Thyroid gland (tissue), 4 donors: ENCODE results near the gene RNF19B. TPM values are rescaled to one million over a fixed set of nuclear protein-coding genes. Genes with fewer than 3 reads are reported as not detected.
A peak's percentile ranks its signal among the peaks of the same experiment; 100 is the strongest.
"Not testable (repeated sequence)": the region's sequence is repeated elsewhere in the genome, so short reads cannot be mapped to it uniquely, and the experiment has no call there.

ENCODE experiments used
- DNase-seq, 2 donors: peaks; one replicate each; pipeline ENCODE4 v3.0.0-alpha.2; 2019
- H3K27ac ChIP-seq, 3 donors: fragments of 200-600 bp; sonication (generic); 1 replicate in 2 of 3; 2 replicates in 1 of 3; pipeline ENCODE4 v1.5.1; 2016 to 2019; ENCODE audit warnings: mild to moderate bottlenecking in 1 of 3, moderate library complexity in 1 of 3
- H3K27me3 ChIP-seq: fragments of 200-600 bp; sonication (generic); one replicate; pipeline ENCODE4 v1.5.1; 2019
- H3K36me3 ChIP-seq, 2 donors: fragments of 200-600 bp; sonication (generic); one replicate each; pipeline ENCODE4 v1.5.1; 2016 to 2019
- H3K4me1 ChIP-seq, 2 donors: fragments of 200-600 bp; sonication (generic); one replicate each; pipeline ENCODE4 v1.5.1; 2017 to 2019
- H3K4me3 ChIP-seq, 3 donors: fragments of 200-600 bp; sonication (generic); replicated peaks in 1 of 3; 1 replicate in 2 of 3; 2 replicates in 1 of 3; pipeline ENCODE4 v1.5.1; 2016; ENCODE audit warnings: mild to moderate bottlenecking in 1 of 3
- H3K9me3 ChIP-seq: fragments of 200-600 bp; sonication (generic); one replicate; pipeline ENCODE4 v1.5.1; 2017
- POLR2A ChIP-seq, 2 donors: fragments of 450-650 bp; IDR thresholded peaks; one replicate each; pipeline ENCODE4 v1.6.1; 2017; ENCODE audit warnings: antibody characterized with exemption in 2 of 2, mild to moderate bottlenecking in 2 of 2, moderate library complexity in 1 of 2
- WGBS, 2 donors: methylation state at CpG; one replicate each; pipeline ENCODE4 v1.1.5; 2017; 5-methylcytosine and 5-hydroxymethylcytosine counted together
- intact Hi-C: fragments of 100-400 bp; cut with DNase I; formaldehyde crosslinking; loops from one replicate; pipeline ENCODE4 v1.15.1; 2023
- total RNA-seq, 4 donors: library from RNA; depleted of rRNA; stranded (reverse); fragments of >200 nt; gene quantifications; one replicate each; pipeline ENCODE4 v1.2.3, GENCODE V29; 2016
- TF ChIP-seq, protein P1 (sequence below), 6 experiments: fragments of 200-600 bp in 3 of 6; fragments of 450-650 bp in 3 of 6; sonication (generic) in 3 of 6; IDR thresholded peaks; one replicate each; pipeline ENCODE4 v1.5.1; 2016 to 2019; ENCODE audit warnings: antibody characterized with exemption in 6 of 6, mild to moderate bottlenecking in 2 of 6, inconsistent platforms in 1 of 6, moderate library complexity in 1 of 6

The RNF19B gene
- total RNA-seq, 4 donors from 2014 or later, result 13.6 to 24.6 (median 22.4) TPM

DNA sequence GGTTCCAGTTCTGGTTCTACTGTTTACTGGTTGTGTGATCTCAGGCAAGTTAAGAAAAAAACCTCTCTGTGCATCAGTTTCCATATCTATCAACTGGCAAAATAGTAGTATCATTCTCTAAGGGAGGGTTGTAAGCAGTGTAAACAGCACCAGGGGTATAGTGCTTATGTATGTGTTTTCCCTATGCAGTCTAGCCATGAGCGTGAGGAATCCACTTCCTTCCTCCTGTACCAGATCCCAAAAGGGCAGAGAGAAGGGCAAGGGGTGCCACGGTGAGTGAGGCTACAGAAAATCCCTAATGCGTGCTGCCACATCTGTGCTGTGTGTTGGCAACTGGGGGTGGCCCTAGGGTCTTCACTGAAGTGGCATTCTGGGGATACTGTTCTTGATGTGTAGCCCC, 18.4 kb upstream of the RNF19B start:
- Histone ChIP-seq H3K4me1 (peaks cover under 1 to 15% of the 10 kb centered on the region in 2 donors), H3K4me3 (no peak overlapping the region), H3K27me3 (no peaks in the 10 kb centered on the region), H3K36me3 (no peaks in the 10 kb centered on the region), H3K9me3 (no peaks in the 10 kb centered on the region), H3K27ac (no peak overlapping the region)
- TF ChIP-seq POLR2A (IDR thresholded peaks at IDR 0.05), result no peak
- TF ChIP-seq, protein P1, sequence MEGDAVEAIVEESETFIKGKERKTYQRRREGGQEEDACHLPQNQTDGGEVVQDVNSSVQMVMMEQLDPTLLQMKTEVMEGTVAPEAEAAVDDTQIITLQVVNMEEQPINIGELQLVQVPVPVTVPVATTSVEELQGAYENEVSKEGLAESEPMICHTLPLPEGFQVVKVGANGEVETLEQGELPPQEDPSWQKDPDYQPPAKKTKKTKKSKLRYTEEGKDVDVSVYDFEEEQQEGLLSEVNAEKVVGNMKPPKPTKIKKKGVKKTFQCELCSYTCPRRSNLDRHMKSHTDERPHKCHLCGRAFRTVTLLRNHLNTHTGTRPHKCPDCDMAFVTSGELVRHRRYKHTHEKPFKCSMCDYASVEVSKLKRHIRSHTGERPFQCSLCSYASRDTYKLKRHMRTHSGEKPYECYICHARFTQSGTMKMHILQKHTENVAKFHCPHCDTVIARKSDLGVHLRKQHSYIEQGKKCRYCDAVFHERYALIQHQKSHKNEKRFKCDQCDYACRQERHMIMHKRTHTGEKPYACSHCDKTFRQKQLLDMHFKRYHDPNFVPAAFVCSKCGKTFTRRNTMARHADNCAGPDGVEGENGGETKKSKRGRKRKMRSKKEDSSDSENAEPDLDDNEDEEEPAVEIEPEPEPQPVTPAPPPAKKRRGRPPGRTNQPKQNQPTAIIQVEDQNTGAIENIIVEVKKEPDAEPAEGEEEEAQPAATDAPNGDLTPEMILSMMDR (IDR thresholded peaks at IDR 0.05), result no peak
- DNase-seq, result no peak
- 75 to 85% methylated on average over 3 of the region's 3 CpGs for WGBS, 2 donors
- intact Hi-C loops, result no loop called here

DNA sequence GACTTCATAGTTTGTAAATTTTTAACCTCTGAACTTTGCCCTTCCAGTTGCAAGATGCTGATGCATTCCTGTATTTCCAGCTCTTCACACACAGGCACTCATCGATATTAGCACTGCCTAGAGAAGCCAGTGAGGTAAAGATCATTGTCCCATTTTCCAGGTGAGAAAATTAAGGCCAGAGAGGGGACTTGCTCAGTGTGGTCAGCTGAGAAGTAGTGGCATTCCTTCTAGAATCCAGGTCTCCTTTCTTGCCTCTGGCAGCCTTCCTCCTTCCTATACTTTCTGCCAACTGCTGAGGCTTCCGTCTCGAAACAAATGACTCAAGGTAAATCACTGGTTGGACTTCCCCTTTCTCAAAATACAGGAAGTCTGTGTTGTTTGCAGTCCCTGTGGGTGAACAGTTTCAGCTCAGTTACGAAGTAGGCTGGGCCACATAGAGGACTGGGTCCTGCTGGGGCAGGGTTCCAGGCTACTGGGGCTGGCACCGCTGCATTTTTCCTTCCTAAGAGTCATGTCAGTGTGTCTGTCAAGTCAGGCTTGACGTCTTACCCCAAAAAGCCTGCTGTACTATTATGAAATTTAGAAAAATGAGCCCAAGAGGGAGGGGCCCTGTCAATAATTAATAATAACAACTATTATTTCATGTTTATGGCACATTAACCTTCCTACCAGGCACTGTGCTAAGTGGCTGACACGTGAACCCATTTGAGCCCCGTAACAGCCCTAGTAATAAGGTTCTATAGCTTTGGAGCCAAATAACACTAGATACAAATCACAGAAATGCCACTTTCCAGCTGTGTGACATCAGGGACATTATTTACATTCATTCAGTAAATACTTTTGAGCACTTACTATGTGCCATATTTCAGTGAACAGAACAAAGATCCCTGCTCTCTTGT, 16.6 kb upstream of the RNF19B start:
- no peak for DNase-seq
- H3K4me3 ChIP-seq, result no peak overlapping the region
- no peaks in the 10 kb centered on the region for H3K36me3 ChIP-seq
- intact Hi-C loops, result no loop called here
- H3K27me3 ChIP-seq, result no peaks in the 10 kb centered on the region
- H3K27ac ChIP-seq, result peak overlapping the region; percentile 21 to 78 (median 58)
- WGBS, 2 donors, result 63 to 66% methylated on average over 8 of the region's 8 CpGs
- peaks cover 0 to 14% of the 10 kb centered on the region in 2 donors for H3K4me1 ChIP-seq
- no peaks in the 10 kb centered on the region for H3K9me3 ChIP-seq
- TF ChIP-seq, protein P1 (IDR thresholded peaks at IDR 0.05), result no peak
- peak in 1 of 2 donors; percentile 10 for TF ChIP-seq POLR2A (IDR thresholded peaks at IDR 0.05)

DNA sequence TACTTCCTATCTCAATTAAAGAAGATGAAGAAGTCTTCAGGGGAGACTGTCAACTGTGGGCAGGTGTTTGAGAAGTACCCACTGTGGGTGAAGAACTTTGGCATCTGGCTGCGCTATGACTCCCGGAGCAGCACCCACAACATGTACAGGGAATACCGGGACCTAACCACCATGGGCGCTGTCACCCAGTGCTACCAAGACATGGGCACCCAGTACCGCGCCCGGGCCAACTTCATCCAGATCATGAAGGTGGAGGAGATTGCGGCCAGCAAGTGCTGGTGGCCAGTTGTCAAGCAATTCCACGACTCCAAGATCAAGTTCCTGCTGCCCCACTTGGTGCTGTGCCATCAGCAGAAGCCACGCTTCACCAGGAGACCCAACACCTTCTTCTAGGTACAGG, 15.5 kb upstream of the RNF19B start:
- Histone ChIP-seq H3K27me3 (no peaks in the 10 kb centered on the region), H3K36me3 (no peaks in the 10 kb centered on the region), H3K9me3 (no peaks in the 10 kb centered on the region), H3K27ac (no peak overlapping the region), H3K4me3 (no peak overlapping the region), H3K4me1 (peaks cover 0 to 14% of the 10 kb centered on the region in 2 donors)
- no peak for DNase-seq
- intact Hi-C loops, result no loop called here
- TF ChIP-seq, protein P1 (IDR thresholded peaks at IDR 0.05), result no peak
- no peak for TF ChIP-seq POLR2A (IDR thresholded peaks at IDR 0.05)
- WGBS, 2 donors, result 91 to 100% methylated on average over 5 to 10 of the region's 10 CpGs

DNA sequence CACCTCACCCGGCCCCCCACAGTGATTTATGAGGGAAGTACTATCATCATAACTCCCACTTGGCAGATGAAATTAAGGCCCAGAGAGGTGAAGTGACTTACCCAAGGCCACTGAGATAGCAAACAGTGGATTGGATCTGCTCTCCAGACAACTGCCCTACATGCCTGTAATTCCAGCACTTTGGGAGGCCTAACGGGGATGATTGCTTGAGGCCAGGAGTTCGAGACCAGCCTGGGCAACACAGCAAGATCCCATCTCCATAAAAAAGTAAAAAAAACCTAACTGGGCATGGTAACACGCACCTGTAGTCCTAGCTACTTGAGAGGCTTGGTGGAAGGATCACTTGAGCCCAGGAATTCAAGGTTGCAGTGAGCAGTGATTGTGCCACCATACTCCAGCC, 14.2 kb upstream of the RNF19B start:
- DNase-seq, result no peak
- peaks cover 0 to 14% of the 10 kb centered on the region in 2 donors for H3K4me1 ChIP-seq
- intact Hi-C loops, result no loop called here
- no peaks in the 10 kb centered on the region for H3K9me3 ChIP-seq
- H3K36me3 ChIP-seq, result no peaks in the 10 kb centered on the region
- H3K27me3 ChIP-seq, result no peaks in the 10 kb centered on the region
- WGBS, 2 donors, result 78 to 87% methylated on average over 4 of the region's 4 CpGs
- no peak overlapping the region for H3K4me3 ChIP-seq
- H3K27ac ChIP-seq, result no peak overlapping the region
- TF ChIP-seq POLR2A (IDR thresholded peaks at IDR 0.05), result no peak
- TF ChIP-seq, protein P1 (IDR thresholded peaks at IDR 0.05), result no peak

DNA sequence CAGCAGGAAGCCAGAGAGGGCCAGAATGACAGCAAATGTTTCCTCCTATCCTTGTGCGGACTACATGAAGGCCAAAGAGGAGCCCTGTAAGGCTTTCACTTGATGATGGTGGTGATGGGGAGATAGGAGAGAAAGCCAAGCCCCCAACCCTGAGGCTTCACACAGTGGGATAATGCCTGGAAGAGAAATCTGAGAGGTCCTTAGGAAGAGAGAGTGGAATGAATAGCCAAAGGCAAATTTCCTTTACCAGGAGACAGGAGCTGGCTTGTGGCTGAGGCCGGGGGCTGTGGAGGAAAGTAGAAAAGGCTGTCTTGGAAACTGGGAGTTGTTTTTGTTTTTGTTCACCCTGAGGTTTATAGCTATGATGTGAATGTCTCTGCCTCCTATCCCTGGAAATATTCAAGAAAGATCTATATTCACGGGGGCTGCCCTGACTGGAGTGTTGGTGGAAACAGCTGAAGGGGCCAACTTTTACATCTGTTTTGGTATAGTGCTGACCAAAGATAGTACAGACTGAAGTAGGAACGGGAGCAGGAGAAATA, 13.0 kb upstream of the RNF19B start:
- no peak for DNase-seq
- Histone ChIP-seq H3K27me3 (no peaks in the 10 kb centered on the region), H3K4me1 (peaks cover 1 to 14% of the 10 kb centered on the region in 2 donors), H3K36me3 (no peaks in the 10 kb centered on the region), H3K4me3 (no peak overlapping the region), H3K27ac (no peak overlapping the region), H3K9me3 (no peaks in the 10 kb centered on the region)
- 80 to 83% methylated on average over 4 of the region's 4 CpGs for WGBS, 2 donors
- intact Hi-C loops, result no loop called here
- TF ChIP-seq POLR2A (IDR thresholded peaks at IDR 0.05), result no peak
- TF ChIP-seq, protein P1 (IDR thresholded peaks at IDR 0.05), result no peak

DNA sequence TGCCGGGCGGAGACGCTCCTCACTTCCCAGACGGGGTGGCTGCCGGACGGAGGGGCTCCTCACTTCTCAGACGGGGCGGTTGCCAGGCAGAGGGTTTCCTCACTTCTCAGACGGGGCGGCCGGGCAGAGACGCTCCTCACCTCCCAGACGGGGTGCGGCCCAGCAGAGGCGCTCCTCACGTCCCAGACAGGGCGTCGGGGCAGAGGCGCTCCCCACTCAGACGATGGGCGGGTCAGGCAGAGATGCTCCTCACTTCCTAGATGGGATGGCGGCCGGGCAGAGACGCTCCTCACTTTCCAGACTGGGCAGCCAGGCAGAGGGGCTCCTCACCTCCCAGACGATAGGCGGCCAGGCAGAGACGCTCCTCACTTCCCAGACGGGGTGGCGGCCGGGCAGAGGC, 10.4 kb upstream of the RNF19B start:
- DNase-seq, intact Hi-C loops, H3K9me3 ChIP-seq, H3K27me3 ChIP-seq, H3K4me3 ChIP-seq, H3K4me1 ChIP-seq, H3K36me3 ChIP-seq: not testable (repeated sequence)
- WGBS, 2 donors, result 94 to 98% methylated on average over 13 to 17 of the region's 30 CpGs
- H3K27ac ChIP-seq, result peak overlapping the region in 1 of 3 donors; percentile 10

DNA sequence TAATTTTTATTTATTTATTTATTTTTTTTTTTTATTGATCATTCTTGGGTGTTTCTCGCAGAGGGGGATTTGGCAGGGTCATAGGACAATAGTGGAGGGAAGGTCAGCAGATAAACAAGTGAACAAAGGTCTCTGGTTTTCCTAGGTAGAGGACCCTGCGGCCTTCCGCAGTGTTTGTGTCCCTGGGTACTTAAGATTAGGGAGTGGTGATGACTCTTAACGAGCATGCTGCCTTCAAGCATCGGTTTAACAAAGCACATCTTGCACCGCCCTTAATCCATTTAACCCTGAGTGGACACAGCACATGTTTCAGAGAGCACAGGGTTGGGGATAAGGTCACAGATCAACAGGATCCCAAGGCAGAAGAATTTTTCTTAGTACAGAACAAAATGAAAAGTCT, 8.8 kb upstream of the RNF19B start:
- H3K27me3 ChIP-seq, H3K9me3 ChIP-seq, DNase-seq, H3K36me3 ChIP-seq, H3K4me3 ChIP-seq, H3K4me1 ChIP-seq, intact Hi-C loops: not testable (repeated sequence)
- 8 to 34% methylated on average over 4 to 6 of the region's 6 CpGs for WGBS, 2 donors
- peak overlapping the region; percentile 71 to 93 (median 90) for H3K27ac ChIP-seq
